OCI-LY1 (cell line): ENCODE results near the gene SIRT4.
A peak's percentile ranks its signal among the peaks of the same experiment; 100 is the strongest.
"Not testable (repeated sequence)": the region's sequence is repeated elsewhere in the genome, so short reads cannot be mapped to it uniquely, and the experiment has no call there.

ENCODE experiments used
- H2AFZ ChIP-seq: fragments of 200-600 bp; sonication (generic), shearing (Covaris generic); 2 replicates; pipeline ENCODE4 v1.6.0; 2014; ENCODE audit warnings: antibody characterized with exemption, mild to moderate bottlenecking, low read length
- H3F3A ChIP-seq: fragments of 200-600 bp; sonication (generic), shearing (Covaris generic); 2 replicates; pipeline ENCODE4 v1.6.0; 2014; ENCODE audit warnings: mild to moderate bottlenecking, antibody characterized with exemption, low read length, moderate library complexity; ENCODE audit not compliant: insufficient read depth
- H3K27ac ChIP-seq: fragments of 200-600 bp; sonication (generic); 2 replicates; pipeline ENCODE4 v1.5.1; 2014; ENCODE audit warnings: low read length, mixed run types, mild to moderate bottlenecking, low read depth; ENCODE audit not compliant: poor library complexity, severe bottlenecking
- H3K27me3 ChIP-seq: fragments of 200-600 bp; sonication (generic); 2 replicates; pipeline ENCODE4 v1.6.0; 2014; ENCODE audit warnings: antibody characterized with exemption, mild to moderate bottlenecking, low read length, moderate library complexity; ENCODE audit not compliant: insufficient read depth
- H3K36me3 ChIP-seq: fragments of 200-600 bp; sonication (generic); 2 replicates; pipeline ENCODE4 v1.6.1; 2014; ENCODE audit warnings: mild to moderate bottlenecking, antibody characterized with exemption, low read length, moderate library complexity, mixed read lengths; ENCODE audit not compliant: insufficient read depth
- H3K4me1 ChIP-seq: fragments of 200-600 bp; sonication (generic); 2 replicates; pipeline ENCODE4 v1.5.1; 2014; ENCODE audit warnings: mild to moderate bottlenecking, low read length, moderate library complexity; ENCODE audit not compliant: insufficient read depth, severe bottlenecking
- H3K4me2 ChIP-seq: fragments of 200-600 bp; sonication (generic), shearing (Covaris generic); 2 replicates; pipeline ENCODE4 v1.6.1; 2014; ENCODE audit warnings: low read length
- H3K4me3 ChIP-seq: fragments of 200-600 bp; sonication (generic); 2 replicates; pipeline ENCODE4 v1.5.1; 2014; ENCODE audit warnings: low read length, low read depth, mild to moderate bottlenecking, mixed read lengths; ENCODE audit not compliant: poor library complexity, severe bottlenecking
- H3K79me2 ChIP-seq: fragments of 200-600 bp; shearing (Covaris generic); 2 replicates; pipeline ENCODE4 v1.6.1; 2016; ENCODE audit warnings: mixed run types, low read length, mixed read lengths; ENCODE audit not compliant: insufficient read depth
- H3K9ac ChIP-seq: fragments of 200-600 bp; sonication (generic), shearing (Covaris generic); 2 replicates; pipeline ENCODE4 v1.6.1; 2014; ENCODE audit warnings: mild to moderate bottlenecking, low read length, mixed read lengths
- H3K9me2 ChIP-seq: fragments of 200-600 bp; sonication (generic), shearing (Covaris generic); 2 replicates; pipeline ENCODE4 v1.6.1; 2014; ENCODE audit warnings: low read depth, mild to moderate bottlenecking, low read length, mixed read lengths
- H3K9me3 ChIP-seq: fragments of 200-600 bp; shearing (Covaris generic); 2 replicates; pipeline ENCODE4 v1.6.1; 2014; ENCODE audit warnings: low read length, mixed read lengths
- H4K20me1 ChIP-seq: fragments of 200-600 bp; sonication (generic), shearing (Covaris generic); 2 replicates; pipeline ENCODE4 v1.6.0; 2016; ENCODE audit warnings: mild to moderate bottlenecking, low read length; ENCODE audit not compliant: insufficient read depth
- EZH2 ChIP-seq: fragments of 200-600 bp; sonication (generic), shearing (Covaris generic); IDR thresholded peaks from 2 replicates; pipeline ENCODE4 v1.8.0; 2017; ENCODE audit warnings: borderline replicate concordance, mixed run types, mild to moderate bottlenecking, antibody characterized with exemption, low read length, moderate library complexity, mixed read lengths
- TF ChIP-seq, protein P1 (sequence below): fragments of 200-600 bp; sonication (generic), shearing (Covaris generic); IDR thresholded peaks from 2 replicates; pipeline ENCODE4 v1.5.1; 2017; ENCODE audit warnings: mild to moderate bottlenecking, antibody characterized with exemption, low read length, moderate library complexity, mixed read lengths

The SIRT4 gene, protein sequence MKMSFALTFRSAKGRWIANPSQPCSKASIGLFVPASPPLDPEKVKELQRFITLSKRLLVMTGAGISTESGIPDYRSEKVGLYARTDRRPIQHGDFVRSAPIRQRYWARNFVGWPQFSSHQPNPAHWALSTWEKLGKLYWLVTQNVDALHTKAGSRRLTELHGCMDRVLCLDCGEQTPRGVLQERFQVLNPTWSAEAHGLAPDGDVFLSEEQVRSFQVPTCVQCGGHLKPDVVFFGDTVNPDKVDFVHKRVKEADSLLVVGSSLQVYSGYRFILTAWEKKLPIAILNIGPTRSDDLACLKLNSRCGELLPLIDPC

GRCh38 chr12:120301962-120302815, at the start of gene SIRT4:
TSS of gene SIRT4 (plus strand) at chr12:120302321. CDS start at chr12:120303562, 1,241 bp downstream.
- Histone ChIP-seq H3K27ac (no peak within 1 kb of the TSS), H3K9ac (peak within 1 kb of the TSS; percentile 84)
- no peak for TF ChIP-seq EZH2
- TF ChIP-seq, protein P1, sequence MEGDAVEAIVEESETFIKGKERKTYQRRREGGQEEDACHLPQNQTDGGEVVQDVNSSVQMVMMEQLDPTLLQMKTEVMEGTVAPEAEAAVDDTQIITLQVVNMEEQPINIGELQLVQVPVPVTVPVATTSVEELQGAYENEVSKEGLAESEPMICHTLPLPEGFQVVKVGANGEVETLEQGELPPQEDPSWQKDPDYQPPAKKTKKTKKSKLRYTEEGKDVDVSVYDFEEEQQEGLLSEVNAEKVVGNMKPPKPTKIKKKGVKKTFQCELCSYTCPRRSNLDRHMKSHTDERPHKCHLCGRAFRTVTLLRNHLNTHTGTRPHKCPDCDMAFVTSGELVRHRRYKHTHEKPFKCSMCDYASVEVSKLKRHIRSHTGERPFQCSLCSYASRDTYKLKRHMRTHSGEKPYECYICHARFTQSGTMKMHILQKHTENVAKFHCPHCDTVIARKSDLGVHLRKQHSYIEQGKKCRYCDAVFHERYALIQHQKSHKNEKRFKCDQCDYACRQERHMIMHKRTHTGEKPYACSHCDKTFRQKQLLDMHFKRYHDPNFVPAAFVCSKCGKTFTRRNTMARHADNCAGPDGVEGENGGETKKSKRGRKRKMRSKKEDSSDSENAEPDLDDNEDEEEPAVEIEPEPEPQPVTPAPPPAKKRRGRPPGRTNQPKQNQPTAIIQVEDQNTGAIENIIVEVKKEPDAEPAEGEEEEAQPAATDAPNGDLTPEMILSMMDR, result peak; percentile 85

DNA sequence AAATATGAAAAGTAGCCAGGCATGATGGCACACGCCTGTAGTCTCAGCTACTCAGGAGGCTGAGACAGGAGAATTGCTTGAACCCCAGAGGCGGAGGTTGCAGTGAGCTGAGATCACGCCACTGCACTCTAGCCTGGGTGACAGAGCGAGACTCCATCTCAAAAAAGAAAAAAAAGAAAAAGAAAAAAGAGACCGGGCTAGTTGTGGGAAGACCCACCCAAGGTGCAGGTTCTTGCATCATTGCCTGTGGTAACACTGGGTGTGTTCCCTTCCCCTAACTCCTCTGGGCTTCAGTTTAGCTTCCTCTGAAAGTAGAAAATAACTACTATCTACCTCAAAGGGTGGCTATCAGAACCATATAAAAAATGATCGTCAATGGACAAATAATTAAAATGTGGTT, 48.8 kb upstream of the SIRT4 start:
- H3K9me3 ChIP-seq, H3K4me1 ChIP-seq, H3K79me2 ChIP-seq, H3F3A ChIP-seq, H3K27ac ChIP-seq, H4K20me1 ChIP-seq, H3K9ac ChIP-seq, H3K4me3 ChIP-seq, H3K36me3 ChIP-seq, H3K4me2 ChIP-seq, H2AFZ ChIP-seq, H3K27me3 ChIP-seq, H3K9me2 ChIP-seq: not testable (repeated sequence)

More at GRCh38 chr12:120301962-120302815, at the start of gene SIRT4:
- H3K9me3 ChIP-seq, result no peaks in the 10 kb centered on the region
- H3K4me1 ChIP-seq, result peaks cover 5% of the 10 kb centered on the region
- peak within 1 kb of the TSS; percentile 82 for H3K4me3 ChIP-seq
- no peaks in the 10 kb centered on the region for H3K79me2 ChIP-seq
- H3F3A ChIP-seq, result no peaks in the 10 kb centered on the region
- H3K27me3 ChIP-seq, result no peaks in the 10 kb centered on the region
- no peaks in the 10 kb centered on the region for H4K20me1 ChIP-seq
- H3K36me3 ChIP-seq, result no peaks in the 10 kb centered on the region
- H3K4me2 ChIP-seq, result peak within 1 kb of the TSS; percentile 98
- no peaks in the 10 kb centered on the region for H3K9me2 ChIP-seq
- peak within 1 kb of the TSS; percentile 97 for H2AFZ ChIP-seq

- Histone ChIP-seq H3K27ac (no peak overlapping the region), H3K4me3 (no peak overlapping the region), H4K20me1 (no peaks in the 10 kb centered on the region), H3K27me3 (no peaks in the 10 kb centered on the region), H3K36me3 (no peaks in the 10 kb centered on the region), H2AFZ (no peak overlapping the region), H3K9me3 (no peaks in the 10 kb centered on the region), H3K9ac (no peak overlapping the region), H3K4me1 (no peaks in the 10 kb centered on the region), H3K9me2 (no peaks in the 10 kb centered on the region), H3F3A (no peaks in the 10 kb centered on the region), H3K4me2 (no peak overlapping the region), H3K79me2 (no peaks in the 10 kb centered on the region)
- TF ChIP-seq, protein P1, result peak; percentile 30; the same call in 1 of the 2 replicates
- no peak for TF ChIP-seq EZH2
Observed at GRCh38 chr12:120254809-120255208, 47.3 kb upstream of the SIRT4 start.
